SK-N-SH treated with all-trans-retinoic acid at 6 μM for 48 hours (cell line): Measurements from ENCODE around the gene DCTD.

Source experiments
- ARNTL ChIP-seq: fragments of 450-650 bp; formaldehyde crosslinking; IDR thresholded peaks from 2 replicates; pipeline ENCODE4 v1.5.0; 2020; ENCODE audit warnings: low read depth, mild to moderate bottlenecking, moderate library complexity, borderline replicate concordance
- CREB5 ChIP-seq: fragments of 250-450 bp; sonication (Bioruptor Pico); IDR thresholded peaks from 2 replicates; pipeline ENCODE4 v1.5.1; 2020; ENCODE audit warnings: low read depth, mild to moderate bottlenecking, moderate library complexity
- ESRRG ChIP-seq: fragments of 250-450 bp; sonication (Bioruptor Pico); IDR thresholded peaks from 2 replicates; pipeline ENCODE4 v1.6.1; 2021; ENCODE audit warnings: mild to moderate bottlenecking
- GLIS3 ChIP-seq: fragments of 250-450 bp; sonication (Bioruptor Pico); IDR thresholded peaks from 2 replicates; pipeline ENCODE4 v1.5.0; 2020; ENCODE audit warnings: mild to moderate bottlenecking, moderate library complexity
- SNAI2 ChIP-seq: fragments of 250-450 bp; sonication (Bioruptor Pico); IDR thresholded peaks from 2 replicates; pipeline ENCODE4 v1.5.0; 2020; ENCODE audit warnings: mild to moderate bottlenecking, moderate library complexity
- ZC3H10 ChIP-seq: fragments of 250-450 bp; sonication (Bioruptor Pico); IDR thresholded peaks from 2 replicates; pipeline ENCODE4 v1.5.1; 2021; ENCODE audit warnings: mild to moderate bottlenecking, moderate library complexity
- ZFP3 ChIP-seq: fragments of 250-450 bp; sonication (Bioruptor Pico); IDR thresholded peaks from 2 replicates; pipeline ENCODE4 v1.5.0; 2020; ENCODE audit warnings: mild to moderate bottlenecking, moderate library complexity
- ZFP30 ChIP-seq: fragments of 450-650 bp; formaldehyde crosslinking; IDR thresholded peaks from 2 replicates; pipeline ENCODE4 v1.5.0; 2022; ENCODE audit warnings: mild to moderate bottlenecking, moderate library complexity
- ZNF565 ChIP-seq: fragments of 450-650 bp; formaldehyde crosslinking; conservative IDR thresholded peaks from 2 replicates; pipeline ENCODE4 v1.5.0; 2020; ENCODE audit warnings: low read depth, mild to moderate bottlenecking, moderate library complexity
- ZNF8 ChIP-seq: fragments of 450-650 bp; formaldehyde crosslinking; IDR thresholded peaks from 2 replicates; pipeline ENCODE4 v1.5.0; 2020; ENCODE audit warnings: mild to moderate bottlenecking, moderate library complexity
- TF ChIP-seq, protein P1 (sequence below): fragments of 250-450 bp; sonication (Bioruptor Pico); IDR thresholded peaks from 2 replicates; pipeline ENCODE4 v1.8.0; 2020; ENCODE audit warnings: mild to moderate bottlenecking, moderate library complexity, borderline replicate concordance
- TF ChIP-seq, protein P2 (sequence below): fragments of 250-450 bp; sonication (Bioruptor Pico); IDR thresholded peaks from 2 replicates; pipeline ENCODE4 v1.5.0; 2020; ENCODE audit warnings: mild to moderate bottlenecking, moderate library complexity

- TF ChIP-seq, protein P1, sequence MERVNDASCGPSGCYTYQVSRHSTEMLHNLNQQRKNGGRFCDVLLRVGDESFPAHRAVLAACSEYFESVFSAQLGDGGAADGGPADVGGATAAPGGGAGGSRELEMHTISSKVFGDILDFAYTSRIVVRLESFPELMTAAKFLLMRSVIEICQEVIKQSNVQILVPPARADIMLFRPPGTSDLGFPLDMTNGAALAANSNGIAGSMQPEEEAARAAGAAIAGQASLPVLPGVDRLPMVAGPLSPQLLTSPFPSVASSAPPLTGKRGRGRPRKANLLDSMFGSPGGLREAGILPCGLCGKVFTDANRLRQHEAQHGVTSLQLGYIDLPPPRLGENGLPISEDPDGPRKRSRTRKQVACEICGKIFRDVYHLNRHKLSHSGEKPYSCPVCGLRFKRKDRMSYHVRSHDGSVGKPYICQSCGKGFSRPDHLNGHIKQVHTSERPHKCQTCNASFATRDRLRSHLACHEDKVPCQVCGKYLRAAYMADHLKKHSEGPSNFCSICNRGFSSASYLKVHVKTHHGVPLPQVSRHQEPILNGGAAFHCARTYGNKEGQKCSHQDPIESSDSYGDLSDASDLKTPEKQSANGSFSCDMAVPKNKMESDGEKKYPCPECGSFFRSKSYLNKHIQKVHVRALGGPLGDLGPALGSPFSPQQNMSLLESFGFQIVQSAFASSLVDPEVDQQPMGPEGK (CRISPR knock-in tag): no peak
- TF ChIP-seq ZC3H10 (CRISPR knock-in tag) (no peak), ARNTL (CRISPR knock-in tag) (no peak), ESRRG (CRISPR knock-in tag) (no peak), ZFP3 (CRISPR knock-in tag) (no peak), ZFP30 (CRISPR knock-in tag) (no peak), SNAI2 (CRISPR knock-in tag) (no peak), ZNF8 (CRISPR knock-in tag) (no peak), GLIS3 (CRISPR knock-in tag) (no peak), CREB5 (no peak), ZNF565 (CRISPR knock-in tag) (no peak)
- TF ChIP-seq, protein P2, sequence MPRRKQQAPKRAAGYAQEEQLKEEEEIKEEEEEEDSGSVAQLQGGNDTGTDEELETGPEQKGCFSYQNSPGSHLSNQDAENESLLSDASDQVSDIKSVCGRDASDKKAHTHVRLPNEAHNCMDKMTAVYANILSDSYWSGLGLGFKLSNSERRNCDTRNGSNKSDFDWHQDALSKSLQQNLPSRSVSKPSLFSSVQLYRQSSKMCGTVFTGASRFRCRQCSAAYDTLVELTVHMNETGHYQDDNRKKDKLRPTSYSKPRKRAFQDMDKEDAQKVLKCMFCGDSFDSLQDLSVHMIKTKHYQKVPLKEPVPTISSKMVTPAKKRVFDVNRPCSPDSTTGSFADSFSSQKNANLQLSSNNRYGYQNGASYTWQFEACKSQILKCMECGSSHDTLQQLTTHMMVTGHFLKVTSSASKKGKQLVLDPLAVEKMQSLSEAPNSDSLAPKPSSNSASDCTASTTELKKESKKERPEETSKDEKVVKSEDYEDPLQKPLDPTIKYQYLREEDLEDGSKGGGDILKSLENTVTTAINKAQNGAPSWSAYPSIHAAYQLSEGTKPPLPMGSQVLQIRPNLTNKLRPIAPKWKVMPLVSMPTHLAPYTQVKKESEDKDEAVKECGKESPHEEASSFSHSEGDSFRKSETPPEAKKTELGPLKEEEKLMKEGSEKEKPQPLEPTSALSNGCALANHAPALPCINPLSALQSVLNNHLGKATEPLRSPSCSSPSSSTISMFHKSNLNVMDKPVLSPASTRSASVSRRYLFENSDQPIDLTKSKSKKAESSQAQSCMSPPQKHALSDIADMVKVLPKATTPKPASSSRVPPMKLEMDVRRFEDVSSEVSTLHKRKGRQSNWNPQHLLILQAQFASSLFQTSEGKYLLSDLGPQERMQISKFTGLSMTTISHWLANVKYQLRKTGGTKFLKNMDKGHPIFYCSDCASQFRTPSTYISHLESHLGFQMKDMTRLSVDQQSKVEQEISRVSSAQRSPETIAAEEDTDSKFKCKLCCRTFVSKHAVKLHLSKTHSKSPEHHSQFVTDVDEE (CRISPR knock-in tag): no peak
Observed at GRCh38 chr4:182896421-182896820, 20.8 kb downstream of the DCTD start.
